Activated CD8-positive, alpha-beta T cell treated with anti-CD3 and anti-CD28 coated beads, Interleukin-2, amount 10 ng/mL, durations not matched to agents 7 days and 5 days (primary cell): ENCODE results near the gene NEK10. TPM values are rescaled to one million over a fixed set of nuclear protein-coding genes. Genes with fewer than 3 reads are reported as not detected.

Source experiments
- ATAC-seq: fragments of 150-1000 bp; cut with Tn5 transposase; one replicate; pipeline ENCODE4 v1.10.0; 2021; ENCODE audit warnings: moderate library complexity
- CTCF ChIA-PET: fragments of 350-600 bp; sonication (Branson Sonifier 250); formaldehyde crosslinking; loops from one replicate; lab custom pipeline; 2021; ENCODE audit warnings: antibody characterized with exemption; lab: Charles Lee
- POLR2A ChIA-PET: fragments of 350-600 bp; sonication (Branson Sonifier 250); formaldehyde crosslinking; loops from one replicate; lab custom pipeline; 2021; ENCODE audit warnings: antibody characterized with exemption; lab: Charles Lee
- DNase-seq: peaks from one replicate; pipeline ENCODE4 v3.0.0-alpha.2; 2020
- H3K27ac Mint-ChIP-seq: one replicate; pipeline ENCODE4 v1.8.0; 2021; ENCODE audit warnings: mild to moderate bottlenecking, mixed read lengths
- H3K27me3 Mint-ChIP-seq: one replicate; pipeline ENCODE4 v1.8.0; 2021; ENCODE audit warnings: low read depth, mixed read lengths
- H3K36me3 Mint-ChIP-seq: one replicate; pipeline ENCODE4 v1.8.0; 2021; ENCODE audit warnings: low read depth, mixed read lengths
- H3K4me1 Mint-ChIP-seq: one replicate; pipeline ENCODE4 v1.8.0; 2021; ENCODE audit warnings: low read depth, mixed read lengths
- H3K4me3 Mint-ChIP-seq: one replicate; pipeline ENCODE4 v1.8.0; 2021; ENCODE audit warnings: mild to moderate bottlenecking, mixed read lengths
- H3K9me3 Mint-ChIP-seq: one replicate; pipeline ENCODE4 v1.8.0; 2022; ENCODE audit warnings: mixed read lengths; ENCODE audit not compliant: insufficient read depth
- total RNA-seq, 2 experiments: library from RNA; stranded (reverse); gene quantifications; one replicate each; pipeline ENCODE4 v1.2.3, GENCODE V29; 2021

NEK10 gene
- total RNA-seq, 2 experiments from 2014 or later, result 0.74 to 0.81 TPM

DNA sequence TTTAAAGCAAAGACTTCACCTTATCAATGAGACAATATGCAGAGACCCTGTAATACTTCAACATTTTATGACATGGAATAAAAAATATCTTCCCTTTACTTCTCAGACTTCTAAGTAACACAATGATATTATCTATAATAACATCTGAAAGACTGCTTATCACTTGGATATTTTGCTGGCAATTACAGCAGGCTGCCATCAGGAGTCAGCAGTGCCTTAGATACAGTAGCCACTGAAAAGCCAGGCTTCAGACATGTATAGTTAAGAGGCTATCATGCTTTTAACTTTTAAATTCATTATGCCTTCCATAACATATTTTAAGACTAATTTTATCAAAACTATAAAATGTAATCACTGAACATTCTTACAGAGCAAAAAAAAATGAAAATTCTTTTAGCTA lies 227.5 kb downstream of the NEK10 start:
- Mint-ChIP-seq H3K4me3 (no peak overlapping the region), H3K27ac (no peak overlapping the region), H3K9me3 (peaks cover 6% of the 10 kb centered on the region), H3K36me3 (no peaks in the 10 kb centered on the region), H3K4me1 (no peaks in the 10 kb centered on the region), H3K27me3 (no peaks in the 10 kb centered on the region)
- ChIA-PET POLR2A (no interaction called here), CTCF (no interaction called here)
- no peak for DNase-seq
- no peak for ATAC-seq

DNA sequence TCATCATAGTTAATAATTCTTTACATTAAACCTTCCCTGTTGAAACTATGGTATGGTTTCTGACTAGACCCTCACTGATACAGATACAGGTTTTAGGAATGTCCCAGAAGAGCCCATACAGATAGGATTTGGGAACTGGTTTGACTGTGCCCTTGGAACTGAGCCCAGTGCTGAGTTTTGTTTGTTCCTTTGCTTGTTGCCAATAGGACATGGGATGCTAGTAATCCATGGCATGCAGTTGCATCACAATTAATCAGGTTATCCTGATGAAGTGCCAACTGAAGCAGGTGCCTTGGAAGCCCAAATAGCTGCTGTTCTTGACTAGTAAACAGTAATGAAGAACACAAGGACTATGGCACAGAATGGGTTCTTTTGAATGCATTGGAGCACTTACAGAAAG lies 230.6 kb downstream of the NEK10 start:
- H3K36me3 Mint-ChIP-seq, result no peaks in the 10 kb centered on the region
- ChIA-PET CTCF (no interaction called here), POLR2A (no interaction called here)
- H3K27ac Mint-ChIP-seq, result no peak overlapping the region
- no peaks in the 10 kb centered on the region for H3K27me3 Mint-ChIP-seq
- DNase-seq (no peak), ATAC-seq (no peak)
- no peak overlapping the region for H3K4me3 Mint-ChIP-seq
- peaks cover 6% of the 10 kb centered on the region for H3K9me3 Mint-ChIP-seq
- H3K4me1 Mint-ChIP-seq, result no peaks in the 10 kb centered on the region

GRCh38 chr3:27138005-27138404 lies 231.2 kb downstream of the NEK10 start:
- Mint-ChIP-seq H3K4me3 (no peak overlapping the region), H3K9me3 (peaks cover 6% of the 10 kb centered on the region)
- POLR2A ChIA-PET, result no interaction called here

GRCh38 chr3:27134171-27134796 lies 234.9 kb downstream of the NEK10 start:
- H3K9me3 Mint-ChIP-seq, result no peaks in the 10 kb centered on the region
- ChIA-PET CTCF (interaction anchor here (0.5 to 1.9 kb wide), 20 partner anchors 9 to 584 kb away, joined by 3 to 23 read pairs (median 4); no protein-coding TSS in a partner anchor), POLR2A (no interaction called here)
- ATAC-seq, result peak; percentile 61
- H3K36me3 Mint-ChIP-seq, result no peaks in the 10 kb centered on the region
- H3K27ac Mint-ChIP-seq, result no peak overlapping the region
- H3K4me3 Mint-ChIP-seq, result no peak overlapping the region
- peak; percentile 72 for DNase-seq
- no peaks in the 10 kb centered on the region for H3K27me3 Mint-ChIP-seq
- no peaks in the 10 kb centered on the region for H3K4me1 Mint-ChIP-seq

More at GRCh38 chr3:27138005-27138404, 231.2 kb downstream of the NEK10 start:
- CTCF ChIA-PET, result interaction anchor here (0.7 kb wide), 1 partner anchor 543 kb away, joined by 3 read pairs; no protein-coding TSS in a partner anchor
- no peaks in the 10 kb centered on the region for H3K4me1 Mint-ChIP-seq
- no peak for ATAC-seq
- H3K36me3 Mint-ChIP-seq, result no peaks in the 10 kb centered on the region
- H3K27me3 Mint-ChIP-seq, result no peaks in the 10 kb centered on the region
- H3K27ac Mint-ChIP-seq, result no peak overlapping the region
- DNase-seq, result no peak

DNA sequence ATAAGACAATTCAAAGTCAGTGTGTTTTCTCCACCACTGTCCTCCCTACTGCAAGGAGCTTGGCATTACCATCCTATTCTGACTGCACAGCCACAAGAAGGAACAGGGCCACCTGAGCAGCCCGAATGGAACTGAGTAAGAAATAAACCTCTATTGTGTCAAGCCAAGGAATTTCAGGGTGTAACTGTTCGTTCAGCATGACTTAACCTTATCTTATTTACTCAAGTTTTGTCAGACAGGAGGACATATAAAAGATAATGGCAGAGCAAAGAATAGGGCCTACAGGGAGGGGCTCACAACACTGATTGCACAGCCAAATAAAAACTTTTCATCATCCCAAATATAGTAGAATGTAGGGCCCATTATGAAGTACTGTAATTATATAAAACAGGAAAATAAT lies 236.1 kb downstream of the NEK10 start:
- Mint-ChIP-seq H3K4me3 (no peak overlapping the region), H3K4me1 (no peaks in the 10 kb centered on the region), H3K27ac (no peak overlapping the region), H3K36me3 (no peaks in the 10 kb centered on the region), H3K9me3 (no peaks in the 10 kb centered on the region), H3K27me3 (no peaks in the 10 kb centered on the region)
- ChIA-PET POLR2A (no interaction called here), CTCF (interaction anchor here (1.7 kb wide), 1 partner anchor 548 kb away, joined by 4 read pairs; no protein-coding TSS in a partner anchor)
- DNase-seq (no peak), ATAC-seq (no peak)

GRCh38 chr3:27130796-27131195 lies 238.4 kb downstream of the NEK10 start:
- Mint-ChIP-seq H3K9me3 (no peaks in the 10 kb centered on the region), H3K27me3 (no peaks in the 10 kb centered on the region), H3K4me1 (no peaks in the 10 kb centered on the region), H3K4me3 (no peak overlapping the region), H3K27ac (no peak overlapping the region), H3K36me3 (no peaks in the 10 kb centered on the region)
- ChIA-PET POLR2A (no interaction called here), CTCF (interaction anchor here (1.3 to 1.6 kb wide), 2 partner anchors 123 to 551 kb away, joined by 3 to 6 read pairs; no protein-coding TSS in a partner anchor)
- ATAC-seq (no peak), DNase-seq (no peak)

DNA sequence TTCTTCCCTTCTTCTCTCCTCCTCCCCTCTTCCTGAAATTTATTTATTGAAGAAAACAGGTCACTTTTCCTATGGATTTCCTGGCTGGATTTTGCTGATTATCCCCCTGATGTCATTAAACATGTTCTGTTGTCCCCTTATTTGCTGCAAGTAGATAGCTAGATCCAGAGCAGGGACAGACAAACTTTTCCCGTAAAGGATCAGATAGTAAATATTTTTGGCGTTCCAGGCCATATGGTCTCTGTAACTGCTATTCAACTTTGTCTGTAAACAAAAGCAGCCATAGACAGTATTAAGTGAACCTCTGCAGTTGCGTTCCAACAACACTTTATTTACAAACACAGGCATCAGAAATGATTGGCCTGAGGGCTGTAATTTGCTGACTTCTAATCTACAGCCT lies 241.3 kb downstream of the NEK10 start:
- H3K4me1 Mint-ChIP-seq, result no peaks in the 10 kb centered on the region
- no peaks in the 10 kb centered on the region for H3K36me3 Mint-ChIP-seq
- ChIA-PET CTCF (no interaction called here), POLR2A (no interaction called here)
- no peaks in the 10 kb centered on the region for H3K27me3 Mint-ChIP-seq
- no peak overlapping the region for H3K27ac Mint-ChIP-seq
- ATAC-seq (no peak), DNase-seq (no peak)
- H3K9me3 Mint-ChIP-seq, result no peaks in the 10 kb centered on the region
- no peak overlapping the region for H3K4me3 Mint-ChIP-seq

DNA sequence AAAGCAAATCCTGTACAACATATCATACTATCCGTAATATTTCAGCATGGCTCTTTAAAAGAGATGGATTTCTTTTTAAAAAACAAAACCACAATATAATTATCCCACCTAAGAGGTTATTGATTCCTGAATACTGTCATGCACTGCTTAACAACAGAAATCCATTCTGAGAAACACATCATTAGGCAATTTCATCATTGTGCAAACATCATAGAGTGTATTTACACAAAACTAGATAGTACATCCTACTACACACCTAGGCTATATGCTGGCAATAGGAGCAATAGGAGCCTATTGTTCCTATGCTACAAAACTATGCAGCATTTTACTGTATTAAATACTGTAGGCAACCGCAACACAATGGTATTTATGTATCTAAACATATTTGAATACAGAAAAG lies 242.0 kb downstream of the NEK10 start:
- ATAC-seq (no peak), DNase-seq (no peak)
- Mint-ChIP-seq H3K9me3 (no peaks in the 10 kb centered on the region), H3K27me3 (no peaks in the 10 kb centered on the region), H3K4me1 (no peaks in the 10 kb centered on the region), H3K27ac (no peak overlapping the region), H3K36me3 (no peaks in the 10 kb centered on the region), H3K4me3 (no peak overlapping the region)
- CTCF ChIA-PET, result interaction anchor here (0.6 kb wide), 1 partner anchor 554 kb away, joined by 3 read pairs; no protein-coding TSS in a partner anchor
- POLR2A ChIA-PET, result no interaction called here

DNA sequence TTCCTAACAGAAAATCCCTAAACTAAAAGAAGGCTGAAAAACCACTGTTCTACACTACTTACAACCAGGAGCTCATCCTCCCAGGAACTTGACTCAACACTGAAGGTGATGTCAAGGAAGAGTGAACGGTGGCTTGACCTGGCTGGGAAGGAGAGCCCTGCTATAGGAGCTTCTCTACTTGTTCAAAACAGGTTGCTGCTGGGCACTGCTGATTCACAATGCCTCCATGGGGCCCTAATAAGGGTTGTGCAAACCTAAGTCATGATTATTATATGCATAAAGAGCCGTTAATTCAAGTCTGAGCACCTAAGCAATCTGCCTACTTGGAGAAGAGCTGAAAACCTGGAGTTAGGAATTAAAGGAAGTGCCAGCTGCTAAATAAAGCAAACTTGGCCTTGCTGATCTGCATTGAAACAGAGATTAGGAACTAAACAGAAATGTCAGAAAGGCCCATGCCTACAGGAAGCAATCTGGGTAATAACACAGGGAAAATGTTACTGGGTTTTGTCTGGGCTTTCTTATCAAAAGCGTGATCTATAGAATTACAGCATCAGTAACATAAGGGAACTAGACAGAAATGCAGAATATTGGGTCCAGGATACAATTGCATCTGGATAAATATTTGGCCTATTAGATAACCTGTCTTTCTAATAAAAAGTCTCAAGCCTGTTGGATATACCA lies 243.2 kb downstream of the NEK10 start:
- ChIA-PET CTCF (interaction anchor here (1.3 to 2.8 kb wide), 2 partner anchors 8 to 128 kb away, joined by 4 to 13 read pairs; no protein-coding TSS in a partner anchor), POLR2A (no interaction called here)
- Mint-ChIP-seq H3K4me3 (no peak overlapping the region), H3K27ac (no peak overlapping the region), H3K4me1 (no peaks in the 10 kb centered on the region), H3K36me3 (no peaks in the 10 kb centered on the region), H3K9me3 (no peaks in the 10 kb centered on the region), H3K27me3 (no peaks in the 10 kb centered on the region)
- DNase-seq (no peak), ATAC-seq (no peak)

DNA sequence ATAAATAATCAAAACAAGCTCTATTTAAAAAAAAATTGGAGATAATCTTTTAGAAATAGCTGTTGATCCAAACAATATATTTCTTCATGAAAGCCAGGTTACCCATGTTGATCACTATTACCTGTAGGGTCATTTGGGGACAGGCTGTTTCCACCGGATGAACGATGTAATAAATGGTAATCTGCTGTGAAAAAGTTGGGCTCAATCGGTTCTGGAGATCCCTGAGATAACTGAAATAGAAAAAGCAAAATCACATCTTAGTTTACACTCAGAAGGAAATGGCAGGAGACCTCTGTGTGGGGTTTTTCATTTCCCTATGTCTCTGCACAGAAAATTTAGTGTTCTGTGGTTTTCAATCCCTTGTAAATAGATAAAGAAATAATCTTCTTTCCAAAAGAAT lies 249.5 kb downstream of the NEK10 start:
- POLR2A ChIA-PET, result no interaction called here

GRCh38 chr3:27115352-27115751 lies 253.8 kb downstream of the NEK10 start:
- no peak overlapping the region for H3K4me3 Mint-ChIP-seq
- H3K27me3 Mint-ChIP-seq, result no peaks in the 10 kb centered on the region
- POLR2A ChIA-PET, result no interaction called here
- no peaks in the 10 kb centered on the region for H3K9me3 Mint-ChIP-seq
- DNase-seq (no peak), ATAC-seq (no peak)
- no peaks in the 10 kb centered on the region for H3K4me1 Mint-ChIP-seq
- CTCF ChIA-PET, result no interaction called here
- H3K36me3 Mint-ChIP-seq, result no peaks in the 10 kb centered on the region
- H3K27ac Mint-ChIP-seq, result no peak overlapping the region

More for the DNA sequence above, 249.5 kb downstream of the NEK10 start:
- no peaks in the 10 kb centered on the region for H3K9me3 Mint-ChIP-seq
- no peaks in the 10 kb centered on the region for H3K36me3 Mint-ChIP-seq
- H3K4me1 Mint-ChIP-seq, result no peaks in the 10 kb centered on the region
- CTCF ChIA-PET, result interaction anchor here (1.0 kb wide), 1 partner anchor 15 kb away, joined by 4 read pairs; no protein-coding TSS in a partner anchor
- H3K27me3 Mint-ChIP-seq, result no peaks in the 10 kb centered on the region
- no peak overlapping the region for H3K27ac Mint-ChIP-seq
- H3K4me3 Mint-ChIP-seq, result no peak overlapping the region
- DNase-seq (no peak), ATAC-seq (no peak)

- Mint-ChIP-seq H3K4me3 (no peak overlapping the region), H3K36me3 (no peaks in the 10 kb centered on the region), H3K9me3 (no peaks in the 10 kb centered on the region), H3K4me1 (no peaks in the 10 kb centered on the region), H3K27me3 (no peaks in the 10 kb centered on the region), H3K27ac (no peak overlapping the region)
- CTCF ChIA-PET, result no interaction called here
- POLR2A ChIA-PET, result no interaction called here
- ATAC-seq (no peak), DNase-seq (no peak)
Measured at GRCh38 chr3:27114684-27115083, 254.5 kb downstream of the NEK10 start.
